T-cell (primary cell): ENCODE results near the gene SMCO3. TPM values are rescaled to one million over a fixed set of nuclear protein-coding genes. Genes with fewer than 3 reads are reported as not detected.

Experiments
- ATAC-seq, 4 experiments: fragments of 200-7000 bp in 3 of 4; fragments of 150-1000 bp in 1 of 4; cut with Tn5 transposase; replicated peaks in 1 of 4; 1 replicate in 3 of 4; 2 replicates in 1 of 4; pipeline ENCODE4 v1.10.0; 2021; ENCODE audit warnings: moderate library complexity in 3 of 4, mild to moderate bottlenecking in 2 of 4, moderate number of reproducible peaks in 1 of 4
- CTCF ChIA-PET, 2 donors: fragments of 300-600 bp; sonication (Branson Sonifier 250); formaldehyde crosslinking; loops; one replicate each; lab custom pipeline; 2022; ENCODE audit warnings: antibody characterized with exemption in 2 of 2; lab: Charles Lee
- POLR2A ChIA-PET, 2 donors: fragments of 300-600 bp; sonication (Branson Sonifier 250); formaldehyde crosslinking; loops; one replicate each; lab custom pipeline; 2022; ENCODE audit warnings: antibody characterized with exemption in 2 of 2; lab: Charles Lee
- DNase-seq, 35 experiments: peaks; one replicate each; pipeline versions ENCODE4 v3.0.0 to v3.0.0-alpha.2; 2013 to 2023
- H3K27ac ChIP-seq: one replicate; pipeline ENCODE4 v1.5.1; 2013; ENCODE audit warnings: low read length
- H3K27me3 ChIP-seq, 2 experiments: replicated peaks in 1 of 2; 1 replicate in 1 of 2; 2 replicates in 1 of 2; pipeline versions ENCODE4 v1.6.1 to v1.7.0; 2013; ENCODE audit warnings: low read length in 1 of 2, mixed read lengths in 1 of 2; ENCODE audit not compliant: control insufficient read depth in 2 of 2, insufficient read depth in 2 of 2; ENCODE audit errors: extremely low read depth in 1 of 2
- H3K36me3 ChIP-seq, 2 donors: 1 replicate in 1 of 2; 2 replicates in 1 of 2; pipeline versions ENCODE4 v1.6.1 to v1.7.0; 2013; ENCODE audit warnings: low read length in 1 of 2; ENCODE audit not compliant: control insufficient read depth in 2 of 2, insufficient read depth in 1 of 2; ENCODE audit errors: extremely low read depth in 1 of 2
- H3K4me1 ChIP-seq, 2 experiments: 1 replicate in 1 of 2; 2 replicates in 1 of 2; pipeline versions ENCODE4 v1.6.1 to v1.7.0; 2013; ENCODE audit warnings: low read length in 2 of 2, mixed read lengths in 1 of 2; ENCODE audit not compliant: insufficient read depth in 2 of 2, control insufficient read depth in 1 of 2; ENCODE audit errors: extremely low read depth in 1 of 2
- H3K4me3 ChIP-seq, 2 donors: 1 replicate in 1 of 2; 2 replicates in 1 of 2; pipeline versions ENCODE4 v1.5.1 to v1.7.0; 2013; ENCODE audit warnings: mild to moderate bottlenecking in 2 of 2, low read length in 1 of 2, moderate library complexity in 1 of 2; ENCODE audit not compliant: control insufficient read depth in 1 of 2; ENCODE audit errors: extremely low read depth in 1 of 2
- H3K9me3 ChIP-seq: 2 replicates; pipeline ENCODE4 v1.7.0; 2013
- H3K27ac Mint-ChIP-seq, 2 donors: one replicate each; pipeline ENCODE4 v1.8.0; 2020 to 2021; ENCODE audit warnings: mild to moderate bottlenecking in 2 of 2, mixed read lengths in 2 of 2
- H3K27me3 Mint-ChIP-seq, 2 donors: one replicate each; pipeline ENCODE4 v1.8.0; 2021 to 2022; ENCODE audit warnings: mixed read lengths in 2 of 2
- H3K36me3 Mint-ChIP-seq: one replicate; pipeline ENCODE4 v1.8.0; 2021; ENCODE audit warnings: mixed read lengths
- H3K4me1 Mint-ChIP-seq, 3 donors: one replicate each; pipeline ENCODE4 v1.8.0; 2020 to 2022; ENCODE audit warnings: mixed read lengths in 3 of 3, mild to moderate bottlenecking in 1 of 3
- H3K4me3 Mint-ChIP-seq, 3 donors: one replicate each; pipeline ENCODE4 v1.8.0; 2020 to 2022; ENCODE audit warnings: mild to moderate bottlenecking in 3 of 3, mixed read lengths in 3 of 3, moderate library complexity in 3 of 3
- H3K9me3 Mint-ChIP-seq, 3 donors: one replicate each; pipeline ENCODE4 v1.8.0; 2020 to 2022; ENCODE audit warnings: mixed read lengths in 3 of 3
- WGBS: methylation state at CpG from one replicate; pipeline ENCODE4 v1.1.5; 2013; ENCODE audit warnings: missing lambda C conversion rate; ENCODE audit not compliant: insufficient coverage; 5-methylcytosine and 5-hydroxymethylcytosine counted together
- total RNA-seq, 35 experiments: library from RNA in 6 of 35; stranded (reverse) in 6 of 35; fragments of 120-200 nt in 1 of 35; gene quantifications; one replicate each; pipeline versions ENCODE4 v1.2.1 to v1.2.4 and lab custom pipeline; 2013 to 2026

Gene SMCO3
- total RNA-seq, 5 donors from 2014 or later (not counting 1 experiment from before 2014, with no cell fraction given), result not detected

DNA sequence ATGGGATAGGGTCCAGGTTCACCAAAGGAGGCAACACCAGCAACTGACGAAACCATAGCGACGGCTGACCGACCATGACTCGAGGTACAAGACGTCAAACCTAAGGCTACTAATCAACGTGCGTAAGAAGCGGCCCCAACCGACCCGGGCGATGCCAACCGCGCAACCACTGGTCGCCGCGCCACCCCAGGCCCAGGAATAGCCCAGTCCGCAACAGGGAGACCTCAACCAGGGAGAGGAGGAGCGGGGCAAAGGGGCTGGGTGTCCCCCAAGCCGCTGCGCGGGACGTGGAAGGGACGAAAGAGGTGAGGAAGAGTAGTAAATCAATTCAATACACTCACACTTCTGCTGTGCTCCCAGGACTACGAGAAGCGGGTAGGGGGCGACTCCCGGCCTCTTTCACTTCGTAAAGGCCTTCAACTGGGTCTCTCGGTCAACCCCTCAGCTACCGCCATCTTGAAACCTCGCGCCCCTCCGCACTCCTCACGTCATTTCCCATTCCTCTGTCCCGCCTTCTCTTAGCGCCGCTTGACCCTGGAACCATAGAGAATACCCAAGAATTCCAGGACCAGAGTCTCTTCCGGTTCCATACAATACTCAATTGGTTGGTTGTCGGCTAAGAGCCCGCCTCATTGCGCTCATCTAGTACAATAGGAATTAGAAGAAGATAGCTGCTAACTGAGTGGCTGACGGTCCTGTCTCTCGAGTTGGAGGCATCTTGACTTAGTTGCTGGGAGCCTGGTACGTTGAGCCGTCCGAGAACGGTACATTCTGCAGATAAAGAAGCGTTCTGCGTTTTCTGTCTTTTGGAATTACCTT lies 10.8 kb downstream of the SMCO3 start, which contains the start of the genes C12orf60 and WBP11:
Gene C12orf60, plus strand, starts transcription at position 660 of the 819 bp plus-strand sequence. CDS start 19,266 bp downstream, outside the sequence.
Gene WBP11, minus strand, starts transcription at position 468 of the 819 bp plus-strand sequence. CDS start 2,095 bp downstream, outside the sequence.
- DNase-seq, result peak; percentile 62 to 96 (median 87)
- H3K36me3 ChIP-seq, result peaks cover 0 to 14% of the 10 kb centered on the region in 2 donors
- peaks cover 0 to 24% (median 17%) of the 10 kb centered on the region in 3 donors for H3K4me1 Mint-ChIP-seq
- no peak within 1 kb of the TSS for H3K4me3 Mint-ChIP-seq
- no peaks in the 10 kb centered on the region for H3K27me3 ChIP-seq
- CTCF ChIA-PET, result interaction anchor here (0.5 to 9.8 kb wide), 19 partner anchors 10 to 1087 kb away, joined by 3 to 122 read pairs (median 4); partner anchors contain the start of genes ATF7IP (in 1 of the 2) and RERG (in 1 of the 2)
- no peaks in the 10 kb centered on the region for H3K27me3 Mint-ChIP-seq
- peak within 1 kb of the TSS; percentile 72 to 90 for H3K4me3 ChIP-seq
- ATAC-seq, result peak; percentile 95 to 99 (median 96)
- H3K27ac Mint-ChIP-seq, result no peak within 1 kb of the TSS
- no peaks in the 10 kb centered on the region for H3K9me3 Mint-ChIP-seq
- peaks cover 17% of the 10 kb centered on the region for H3K36me3 Mint-ChIP-seq
- POLR2A ChIA-PET, result interaction anchor here (0.6 to 3.0 kb wide), 16 partner anchors 9 to 408 kb away, joined by 3 to 121 read pairs (median 6); partner anchors contain the start of gene ARHGDIB (in 1 of the 2)
- under 1% methylated on average over 30 of the region's 50 CpGs for WGBS
- H3K27ac ChIP-seq, result peak within 1 kb of the TSS; percentile 93
- peaks cover 7 to 18% of the 10 kb centered on the region in 2 experiments for H3K4me1 ChIP-seq
- no peaks in the 10 kb centered on the region for H3K9me3 ChIP-seq

DNA sequence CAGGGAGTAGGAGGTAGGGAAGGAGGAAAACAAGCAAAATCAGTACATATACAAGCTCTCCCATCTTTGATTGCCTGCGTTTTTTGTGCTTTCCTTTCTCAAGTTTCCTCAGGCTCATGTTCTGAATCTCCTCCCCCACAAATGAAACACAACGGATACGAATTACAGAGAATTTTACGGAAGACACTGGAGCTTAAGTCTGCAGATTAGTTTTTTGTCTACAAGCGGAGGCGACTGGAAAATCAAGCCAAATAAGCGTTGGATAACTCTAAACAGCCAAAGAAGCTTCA lies 11.3 kb downstream of the SMCO3 start:
- Histone ChIP-seq H3K4me3 (peak overlapping the region; percentile 72 to 90), H3K27me3 (no peaks in the 10 kb centered on the region), H3K4me1 (peaks cover 7 to 18% of the 10 kb centered on the region in 2 experiments), H3K9me3 (no peaks in the 10 kb centered on the region), H3K36me3 (peaks cover 0 to 20% of the 10 kb centered on the region in 2 donors), H3K27ac (peak overlapping the region; percentile 93)
- CTCF ChIA-PET, result interaction anchor here (0.5 to 9.8 kb wide), 16 partner anchors 9 to 1088 kb away, joined by 3 to 122 read pairs (median 4); a partner anchor contains a TSS
- Mint-ChIP-seq H3K4me1 (peaks cover 0 to 24% (median 17%) of the 10 kb centered on the region in 3 donors), H3K4me3 (no peak overlapping the region), H3K36me3 (peaks cover 21% of the 10 kb centered on the region), H3K27me3 (no peaks in the 10 kb centered on the region), H3K9me3 (no peaks in the 10 kb centered on the region), H3K27ac (no peak overlapping the region)
- ATAC-seq, result no peak
- WGBS, result 0% methylated on average over 6 of the region's 7 CpGs
- POLR2A ChIA-PET, result interaction anchor here (0.6 to 3.0 kb wide), 16 partner anchors 9 to 747 kb away, joined by 3 to 121 read pairs (median 4); partner anchors contain the start of gene ARHGDIB (in 1 of the 2)
- DNase-seq, result no peak

DNA sequence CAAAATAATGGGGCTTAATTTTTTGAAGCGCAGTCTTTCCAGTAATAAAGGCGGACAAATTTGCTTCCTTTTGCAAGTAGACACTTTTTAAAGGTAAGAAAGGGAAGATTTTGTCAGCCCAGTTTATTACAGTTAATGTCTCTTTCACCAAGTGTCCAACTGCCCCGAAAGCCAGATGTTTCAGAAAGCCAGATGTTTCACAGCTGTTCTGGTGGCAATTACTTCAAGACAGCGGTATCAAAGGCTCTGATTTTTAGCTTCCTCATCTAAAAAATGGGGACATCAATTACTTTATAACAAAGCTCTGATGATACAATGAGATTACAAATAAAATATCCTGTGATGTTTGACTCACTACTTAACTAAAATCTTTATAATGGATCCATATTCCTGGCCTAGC lies 11.7 kb downstream of the SMCO3 start:
- H3K27ac Mint-ChIP-seq, result no peak overlapping the region
- H3K36me3 ChIP-seq, result peaks cover 0 to 24% of the 10 kb centered on the region in 2 donors
- WGBS, result 60% methylated on average over 1 of the region's 4 CpGs
- H3K9me3 ChIP-seq, result no peaks in the 10 kb centered on the region
- H3K27me3 Mint-ChIP-seq, result no peaks in the 10 kb centered on the region
- CTCF ChIA-PET, result interaction anchor here (0.6 to 9.8 kb wide), 13 partner anchors 8 to 983 kb away, joined by 3 to 122 read pairs (median 4); a partner anchor contains a TSS
- no peaks in the 10 kb centered on the region for H3K9me3 Mint-ChIP-seq
- no peak for ATAC-seq
- DNase-seq, result peak in 1 of 35 experiments; percentile 9
- H3K36me3 Mint-ChIP-seq, result peaks cover 25% of the 10 kb centered on the region
- H3K4me3 ChIP-seq, result peak overlapping the region; percentile 72 to 90
- POLR2A ChIA-PET, result interaction anchor here (0.5 to 3.0 kb wide), 14 partner anchors 8 to 748 kb away, joined by 3 to 121 read pairs (median 4); partner anchors contain the start of gene ARHGDIB (in 1 of the 2)
- peaks cover 0 to 24% (median 17%) of the 10 kb centered on the region in 3 donors for H3K4me1 Mint-ChIP-seq
- H3K27me3 ChIP-seq, result no peaks in the 10 kb centered on the region
- peak overlapping the region; percentile 93 for H3K27ac ChIP-seq
- H3K4me1 ChIP-seq, result peaks cover 7 to 18% of the 10 kb centered on the region in 2 experiments
- H3K4me3 Mint-ChIP-seq, result no peak overlapping the region

DNA sequence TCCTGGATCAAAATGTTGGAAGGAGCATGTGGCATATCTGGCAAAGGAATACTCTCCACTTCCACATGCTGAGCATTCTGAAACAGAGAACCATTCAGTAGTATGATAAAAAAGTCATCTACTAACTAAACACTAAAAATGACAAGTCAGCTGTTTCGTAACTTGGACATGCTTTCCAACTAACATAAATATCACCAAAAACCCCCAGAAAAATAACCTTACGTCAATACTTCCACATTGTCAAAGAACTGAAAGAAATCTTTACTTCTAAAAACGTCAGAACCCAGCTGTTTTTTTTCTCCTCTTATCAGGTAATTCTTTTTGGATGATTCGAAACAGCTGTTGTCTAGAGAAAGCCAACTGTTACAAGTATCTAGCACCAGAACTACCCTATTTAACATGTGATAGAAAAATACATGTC lies 18.9 kb downstream of the SMCO3 start:
- Mint-ChIP-seq H3K27ac (no peak overlapping the region), H3K4me1 (peaks cover 3 to 9% (median 4%) of the 10 kb centered on the region in 3 donors), H3K4me3 (no peak overlapping the region), H3K27me3 (no peaks in the 10 kb centered on the region), H3K9me3 (no peaks in the 10 kb centered on the region), H3K36me3 (peaks cover 69% of the 10 kb centered on the region)
- Histone ChIP-seq H3K36me3 (peaks cover 3 to 80% of the 10 kb centered on the region in 2 donors), H3K4me1 (no peaks in the 10 kb centered on the region), H3K27me3 (no peaks in the 10 kb centered on the region), H3K9me3 (no peaks in the 10 kb centered on the region), H3K27ac (no peak overlapping the region), H3K4me3 (no peak overlapping the region)
- ATAC-seq (no peak), DNase-seq (no peak)
- POLR2A ChIA-PET, result interaction anchor here in 1 of 2 donors (0.7 to 1.4 kb wide), 4 partner anchors 11 to 196 kb away, joined by 3 to 4 read pairs (median 4); no protein-coding TSS in a partner anchor
- CTCF ChIA-PET, result interaction anchor here (0.6 to 1.0 kb wide), 2 partner anchors 18 to 157 kb away, joined by 3 to 6 read pairs; no protein-coding TSS in a partner anchor
- no CpG with 5 or more reads among the region's 4 CpGs for WGBS

GRCh38 chr12:14785568-14785967 lies 28.4 kb downstream of the SMCO3 start:
- CTCF ChIA-PET, result interaction anchor here (0.6 to 0.7 kb wide), 2 partner anchors 22 to 62 kb away, joined by 3 read pairs; no protein-coding TSS in a partner anchor
- POLR2A ChIA-PET, result interaction anchor here in 1 of 2 donors (0.7 to 1.0 kb wide), 3 partner anchors 11 to 17 kb away, joined by 3 to 5 read pairs (median 4); partner anchors contain the start of genes C12orf60 and WBP11
- H3K27ac Mint-ChIP-seq, result no peak overlapping the region

More at GRCh38 chr12:14785568-14785967, 28.4 kb downstream of the SMCO3 start:
- peaks cover 0 to 52% of the 10 kb centered on the region in 2 donors for H3K36me3 ChIP-seq
- H3K36me3 Mint-ChIP-seq, result peaks cover 38% of the 10 kb centered on the region
- no CpG with 5 or more reads among the region's 3 CpGs for WGBS
- H3K4me3 Mint-ChIP-seq, result no peak overlapping the region
- no peaks in the 10 kb centered on the region for H3K27me3 ChIP-seq
- no peaks in the 10 kb centered on the region for H3K9me3 ChIP-seq
- no peak overlapping the region for H3K4me3 ChIP-seq
- no peaks in the 10 kb centered on the region for H3K27me3 Mint-ChIP-seq
- no peak overlapping the region for H3K27ac ChIP-seq
- DNase-seq, result no peak
- no peaks in the 10 kb centered on the region for H3K4me1 ChIP-seq
- no peaks in the 10 kb centered on the region for H3K9me3 Mint-ChIP-seq
- no peak for ATAC-seq
- H3K4me1 Mint-ChIP-seq, result peaks cover 0 to 5% (median 3%) of the 10 kb centered on the region in 3 donors
